22Rv1 (cell line): ENCODE results near the gene SMIM35.

ENCODE experiments used
- H3K27ac ChIP-seq: fragments of 450-650 bp; 2 replicates; pipeline ENCODE4 v1.5.1; 2017
- ZFX ChIP-seq: fragments of 450-650 bp; IDR thresholded peaks from 2 replicates; pipeline ENCODE4 v1.6.1; 2017; ENCODE audit warnings: antibody characterized with exemption, borderline replicate concordance
- TF ChIP-seq, protein P1 (sequence below): fragments of 450-650 bp; IDR thresholded peaks from 2 replicates; pipeline ENCODE4 v1.5.1; 2017; ENCODE audit warnings: mild to moderate bottlenecking

Gene SMIM35

DNA sequence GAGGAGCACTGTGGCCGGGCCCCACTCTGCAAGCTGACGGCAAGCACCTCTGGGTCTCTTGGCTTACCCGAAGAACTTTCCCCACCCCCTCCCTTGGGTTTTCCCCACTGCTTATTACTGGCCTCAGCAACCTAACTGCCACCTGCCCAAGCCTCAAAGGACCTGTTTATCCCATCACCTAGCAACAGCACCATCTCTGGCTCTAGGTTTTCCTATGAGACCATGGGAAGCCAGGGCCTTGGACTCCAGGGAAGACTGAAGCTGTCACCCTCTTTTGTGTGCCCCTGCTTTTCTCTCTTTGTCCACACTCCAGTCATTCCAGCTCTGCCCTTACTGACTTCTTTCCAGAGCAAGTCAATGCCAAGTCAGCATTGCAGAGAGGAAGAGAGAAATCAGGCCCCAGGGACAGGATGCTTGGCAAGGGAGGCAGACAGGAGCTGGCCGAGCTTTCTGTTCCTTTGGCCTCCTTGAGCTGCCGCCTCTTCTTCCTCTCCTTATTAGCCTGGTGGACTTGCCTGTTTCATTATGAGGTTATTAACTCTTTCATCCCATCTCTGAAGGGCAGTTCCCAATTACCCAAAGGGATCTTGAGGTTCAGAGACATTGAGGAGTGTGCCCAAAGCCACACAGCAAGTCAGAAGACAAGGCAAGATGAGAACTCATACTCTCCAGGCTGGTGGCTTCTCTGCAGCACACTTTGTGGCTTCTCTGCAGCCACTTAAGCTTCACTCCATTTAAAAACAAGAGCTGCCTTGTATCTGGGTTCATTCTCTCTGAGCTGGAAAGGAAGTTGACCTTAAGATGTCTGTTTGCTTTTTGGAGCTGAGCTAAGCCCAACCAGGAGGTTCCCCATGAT, at the start of gene SMIM35:
TSS of gene SMIM35 (minus strand) at position 51 of the 856 bp plus-strand sequence. CDS start 206 bp downstream, outside the sequence.
- no peak for TF ChIP-seq ZFX
- TF ChIP-seq, protein P1, sequence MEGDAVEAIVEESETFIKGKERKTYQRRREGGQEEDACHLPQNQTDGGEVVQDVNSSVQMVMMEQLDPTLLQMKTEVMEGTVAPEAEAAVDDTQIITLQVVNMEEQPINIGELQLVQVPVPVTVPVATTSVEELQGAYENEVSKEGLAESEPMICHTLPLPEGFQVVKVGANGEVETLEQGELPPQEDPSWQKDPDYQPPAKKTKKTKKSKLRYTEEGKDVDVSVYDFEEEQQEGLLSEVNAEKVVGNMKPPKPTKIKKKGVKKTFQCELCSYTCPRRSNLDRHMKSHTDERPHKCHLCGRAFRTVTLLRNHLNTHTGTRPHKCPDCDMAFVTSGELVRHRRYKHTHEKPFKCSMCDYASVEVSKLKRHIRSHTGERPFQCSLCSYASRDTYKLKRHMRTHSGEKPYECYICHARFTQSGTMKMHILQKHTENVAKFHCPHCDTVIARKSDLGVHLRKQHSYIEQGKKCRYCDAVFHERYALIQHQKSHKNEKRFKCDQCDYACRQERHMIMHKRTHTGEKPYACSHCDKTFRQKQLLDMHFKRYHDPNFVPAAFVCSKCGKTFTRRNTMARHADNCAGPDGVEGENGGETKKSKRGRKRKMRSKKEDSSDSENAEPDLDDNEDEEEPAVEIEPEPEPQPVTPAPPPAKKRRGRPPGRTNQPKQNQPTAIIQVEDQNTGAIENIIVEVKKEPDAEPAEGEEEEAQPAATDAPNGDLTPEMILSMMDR: no peak
- no peak within 1 kb of the TSS for H3K27ac ChIP-seq

DNA sequence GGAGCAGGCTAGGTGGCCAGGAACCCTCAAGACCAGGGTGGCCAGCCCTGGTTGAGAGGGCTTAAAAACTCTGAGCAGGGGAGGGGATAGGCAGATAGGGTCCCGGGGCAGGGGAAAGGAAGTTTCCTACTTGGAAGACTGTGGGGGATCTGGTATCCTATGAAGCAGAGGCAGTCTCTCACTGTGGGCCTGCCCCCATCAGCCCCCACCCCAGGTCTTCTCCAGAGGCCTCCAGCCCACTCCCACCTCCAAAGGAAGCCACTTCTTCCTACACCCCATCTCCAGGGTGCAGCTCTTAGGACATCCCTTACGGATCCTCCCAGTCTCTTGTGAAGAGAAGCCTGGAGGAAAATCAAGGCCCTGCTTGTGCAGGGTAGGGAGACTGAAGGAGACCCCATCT, 49.6 kb upstream of the SMIM35 start:
- TF ChIP-seq, protein P1: no peak
- no peak for TF ChIP-seq ZFX
- no peak overlapping the region for H3K27ac ChIP-seq

DNA sequence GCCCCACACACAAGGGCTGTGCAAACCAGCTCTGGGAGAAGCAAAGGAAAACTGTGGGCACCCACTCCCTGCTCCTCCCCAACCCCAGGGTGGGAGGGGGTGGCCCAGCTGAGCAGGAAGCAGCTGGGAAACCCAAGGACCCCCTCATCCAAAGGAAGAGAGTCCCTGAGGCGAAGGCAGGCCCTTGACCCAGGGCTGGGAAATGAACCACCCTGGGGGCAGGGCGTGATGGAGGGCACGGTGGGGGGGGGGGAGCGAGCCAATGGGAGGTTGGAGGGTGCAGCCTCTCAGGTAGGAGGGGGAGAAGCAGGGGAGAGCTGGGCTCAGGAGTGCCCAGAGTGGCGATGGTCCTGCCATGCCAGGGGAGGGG, 49.0 kb upstream of the SMIM35 start:
- TF ChIP-seq, protein P1: no peak
- no peak for TF ChIP-seq ZFX

DNA sequence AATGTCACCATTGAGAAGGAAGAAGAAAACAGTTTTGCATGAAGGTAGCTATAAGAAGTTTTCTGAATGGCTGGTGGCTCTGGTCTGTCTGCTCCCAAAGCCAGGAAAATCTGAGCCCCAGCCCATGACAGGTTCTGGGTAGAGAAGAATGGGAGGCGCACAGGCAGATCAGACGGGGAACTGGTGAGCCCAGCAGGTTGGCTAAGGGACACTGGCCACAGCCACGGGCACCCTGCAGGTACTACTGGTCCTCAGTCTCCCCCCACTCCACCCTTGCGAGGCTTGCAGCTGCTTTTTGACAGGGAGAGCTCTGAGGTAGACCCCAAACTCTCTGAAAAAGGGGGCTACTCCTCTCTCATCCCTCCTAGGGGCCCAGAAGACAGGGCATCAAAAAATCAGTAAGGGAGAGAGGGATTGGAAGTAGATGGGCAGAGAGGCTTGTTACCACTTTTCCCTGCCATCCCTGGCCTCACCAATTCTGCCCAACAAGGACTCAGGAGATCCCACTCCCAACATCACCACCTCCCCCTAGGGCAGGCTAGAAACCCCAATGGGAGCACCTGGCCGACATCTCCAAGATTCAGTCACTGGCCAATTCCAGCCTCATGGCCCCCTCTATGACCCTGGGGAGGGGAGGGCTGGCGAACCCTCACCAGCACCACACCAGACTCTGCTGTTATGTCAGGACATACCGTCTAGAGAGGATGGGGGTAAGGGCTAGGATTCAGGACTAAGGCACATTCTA, 48.5 kb upstream of the SMIM35 start:
- no peak for TF ChIP-seq ZFX
- TF ChIP-seq, protein P1: no peak
- no peak overlapping the region for H3K27ac ChIP-seq

More for the DNA sequence above, 49.0 kb upstream of the SMIM35 start:
- H3K27ac ChIP-seq: no peak overlapping the region

DNA sequence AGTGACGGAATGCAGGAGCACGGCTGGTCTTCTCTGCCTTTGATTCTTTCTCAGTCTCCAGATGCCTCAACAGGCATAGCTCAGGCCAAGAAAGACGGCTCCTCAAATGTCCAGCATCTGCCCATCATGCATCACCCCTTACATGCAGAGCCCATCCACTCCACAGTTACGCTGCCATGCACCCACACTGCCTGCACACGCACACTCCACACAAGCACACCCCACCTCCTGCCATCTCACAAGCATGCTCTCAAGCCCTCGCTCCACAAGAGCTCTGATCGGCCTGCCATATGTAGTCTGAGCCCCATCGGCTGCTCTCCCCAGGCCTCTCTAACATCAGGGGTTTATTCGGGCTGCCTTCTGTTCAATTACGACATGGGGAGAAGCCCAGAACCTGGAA, 47.1 kb upstream of the SMIM35 start:
- TF ChIP-seq, protein P1: no peak
- TF ChIP-seq ZFX: no peak
- H3K27ac ChIP-seq: no peak overlapping the region

DNA sequence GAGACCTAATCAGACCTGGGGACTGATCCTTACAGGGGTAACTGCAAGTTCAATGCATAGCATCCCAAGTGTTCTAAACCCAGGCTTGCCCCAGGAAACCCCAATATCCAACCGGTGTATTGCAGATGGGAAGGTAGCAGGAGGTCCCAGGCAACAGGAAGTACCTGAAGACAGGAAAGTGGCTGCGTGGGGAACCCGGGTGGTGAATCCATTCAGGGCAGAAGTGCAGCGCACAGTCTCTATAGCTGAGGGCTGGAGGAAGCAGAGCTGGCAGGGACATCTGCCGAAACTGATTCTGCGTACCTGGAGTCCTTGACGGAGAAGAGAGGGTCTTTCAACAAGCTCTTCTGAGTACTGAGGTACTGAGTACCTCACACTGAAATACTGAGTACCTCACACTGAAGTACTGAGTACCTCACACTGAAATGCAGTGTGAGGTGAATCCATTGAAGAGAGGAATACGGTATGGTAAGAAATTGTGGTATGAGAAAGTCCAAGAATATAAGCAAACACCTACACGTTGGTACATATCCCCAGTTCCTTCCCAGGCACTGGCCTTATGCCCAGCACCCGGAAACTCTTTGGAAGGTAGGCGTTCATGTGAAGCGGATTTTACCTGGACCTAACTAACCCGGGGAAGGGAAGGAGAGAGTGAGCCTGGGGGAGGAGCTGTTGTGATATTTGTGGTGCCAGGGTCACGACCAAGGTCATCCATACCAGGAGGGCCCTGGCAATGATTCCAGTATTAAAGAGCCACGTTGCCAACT, 45.8 kb upstream of the SMIM35 start:
- no peak for TF ChIP-seq ZFX
- TF ChIP-seq, protein P1: no peak
- no peak overlapping the region for H3K27ac ChIP-seq
